Measurements from ENCODE around the gene EPS8L2. TPM values are rescaled to one million over a fixed set of nuclear protein-coding genes. Genes with fewer than 3 reads are reported as not detected.

EPS8L2 gene
- total and polyA plus RNA-seq, 2 of the 13 experiments (the other 11 are each of a cell fraction or from before 2014, with no cell fraction given) = 89.3 to 416 TPM

- TF ChIP-seq, protein P1, sequence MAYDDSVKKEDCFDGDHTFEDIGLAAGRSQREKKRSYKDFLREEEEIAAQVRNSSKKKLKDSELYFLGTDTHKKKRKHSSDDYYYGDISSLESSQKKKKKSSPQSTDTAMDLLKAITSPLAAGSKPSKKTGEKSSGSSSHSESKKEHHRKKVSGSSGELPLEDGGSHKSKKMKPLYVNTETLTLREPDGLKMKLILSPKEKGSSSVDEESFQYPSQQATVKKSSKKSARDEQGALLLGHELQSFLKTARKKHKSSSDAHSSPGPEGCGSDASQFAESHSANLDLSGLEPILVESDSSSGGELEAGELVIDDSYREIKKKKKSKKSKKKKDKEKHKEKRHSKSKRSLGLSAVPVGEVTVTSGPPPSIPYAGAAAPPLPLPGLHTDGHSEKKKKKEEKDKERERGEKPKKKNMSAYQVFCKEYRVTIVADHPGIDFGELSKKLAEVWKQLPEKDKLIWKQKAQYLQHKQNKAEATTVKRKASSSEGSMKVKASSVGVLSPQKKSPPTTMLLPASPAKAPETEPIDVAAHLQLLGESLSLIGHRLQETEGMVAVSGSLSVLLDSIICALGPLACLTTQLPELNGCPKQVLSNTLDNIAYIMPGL (CRISPR knock-in tag; IDR thresholded peaks at IDR 0.05; ENCODE audit: borderline replicate concordance in 1 of 2, low read depth in 1 of 2) = no peak
- TF ChIP-seq REXO4 (CRISPR knock-in tag; IDR thresholded peaks at IDR 0.05; ENCODE audit: borderline replicate concordance) (no peak), ZNF7 (CRISPR knock-in tag; IDR thresholded peaks at IDR 0.05) (no peak), ZNF30 (CRISPR knock-in tag; IDR thresholded peaks at IDR 0.05) (no peak), ARHGAP35 (CRISPR knock-in tag; IDR thresholded peaks at IDR 0.05; ENCODE audit: borderline replicate concordance) (no peak), PAXIP1 (CRISPR knock-in tag; conservative IDR thresholded peaks at IDR 0.05) (no peak), ZNF260 (CRISPR knock-in tag; IDR thresholded peaks at IDR 0.05; ENCODE audit: borderline replicate concordance, low read depth) (no peak), AGO2 (optimal IDR thresholded peaks at IDR 0.05; ENCODE audit: low read depth, low read length) (peak; percentile 92), HMG20A (CRISPR knock-in tag; IDR thresholded peaks at IDR 0.05; ENCODE audit: borderline replicate concordance) (no peak), MBD4 (IDR thresholded peaks at IDR 0.05; ENCODE audit: borderline replicate concordance, low read length) (no peak), POLR2G (IDR thresholded peaks at IDR 0.05; ENCODE audit: low read depth, low read length) (peak; percentile 34; the same call in 1 of the 2 replicates), TEAD2 (CRISPR knock-in tag; IDR thresholded peaks at IDR 0.05) (no peak), KLF12 (CRISPR knock-in tag; IDR thresholded peaks at IDR 0.05; ENCODE audit: borderline replicate concordance) (no peak)
- TF ChIP-seq, protein P2, sequence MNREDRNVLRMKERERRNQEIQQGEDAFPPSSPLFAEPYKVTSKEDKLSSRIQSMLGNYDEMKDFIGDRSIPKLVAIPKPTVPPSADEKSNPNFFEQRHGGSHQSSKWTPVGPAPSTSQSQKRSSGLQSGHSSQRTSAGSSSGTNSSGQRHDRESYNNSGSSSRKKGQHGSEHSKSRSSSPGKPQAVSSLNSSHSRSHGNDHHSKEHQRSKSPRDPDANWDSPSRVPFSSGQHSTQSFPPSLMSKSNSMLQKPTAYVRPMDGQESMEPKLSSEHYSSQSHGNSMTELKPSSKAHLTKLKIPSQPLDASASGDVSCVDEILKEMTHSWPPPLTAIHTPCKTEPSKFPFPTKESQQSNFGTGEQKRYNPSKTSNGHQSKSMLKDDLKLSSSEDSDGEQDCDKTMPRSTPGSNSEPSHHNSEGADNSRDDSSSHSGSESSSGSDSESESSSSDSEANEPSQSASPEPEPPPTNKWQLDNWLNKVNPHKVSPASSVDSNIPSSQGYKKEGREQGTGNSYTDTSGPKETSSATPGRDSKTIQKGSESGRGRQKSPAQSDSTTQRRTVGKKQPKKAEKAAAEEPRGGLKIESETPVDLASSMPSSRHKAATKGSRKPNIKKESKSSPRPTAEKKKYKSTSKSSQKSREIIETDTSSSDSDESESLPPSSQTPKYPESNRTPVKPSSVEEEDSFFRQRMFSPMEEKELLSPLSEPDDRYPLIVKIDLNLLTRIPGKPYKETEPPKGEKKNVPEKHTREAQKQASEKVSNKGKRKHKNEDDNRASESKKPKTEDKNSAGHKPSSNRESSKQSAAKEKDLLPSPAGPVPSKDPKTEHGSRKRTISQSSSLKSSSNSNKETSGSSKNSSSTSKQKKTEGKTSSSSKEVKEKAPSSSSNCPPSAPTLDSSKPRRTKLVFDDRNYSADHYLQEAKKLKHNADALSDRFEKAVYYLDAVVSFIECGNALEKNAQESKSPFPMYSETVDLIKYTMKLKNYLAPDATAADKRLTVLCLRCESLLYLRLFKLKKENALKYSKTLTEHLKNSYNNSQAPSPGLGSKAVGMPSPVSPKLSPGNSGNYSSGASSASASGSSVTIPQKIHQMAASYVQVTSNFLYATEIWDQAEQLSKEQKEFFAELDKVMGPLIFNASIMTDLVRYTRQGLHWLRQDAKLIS (CRISPR knock-in tag; IDR thresholded peaks at IDR 0.05) = no peak
- TF ChIP-seq, protein P3, sequence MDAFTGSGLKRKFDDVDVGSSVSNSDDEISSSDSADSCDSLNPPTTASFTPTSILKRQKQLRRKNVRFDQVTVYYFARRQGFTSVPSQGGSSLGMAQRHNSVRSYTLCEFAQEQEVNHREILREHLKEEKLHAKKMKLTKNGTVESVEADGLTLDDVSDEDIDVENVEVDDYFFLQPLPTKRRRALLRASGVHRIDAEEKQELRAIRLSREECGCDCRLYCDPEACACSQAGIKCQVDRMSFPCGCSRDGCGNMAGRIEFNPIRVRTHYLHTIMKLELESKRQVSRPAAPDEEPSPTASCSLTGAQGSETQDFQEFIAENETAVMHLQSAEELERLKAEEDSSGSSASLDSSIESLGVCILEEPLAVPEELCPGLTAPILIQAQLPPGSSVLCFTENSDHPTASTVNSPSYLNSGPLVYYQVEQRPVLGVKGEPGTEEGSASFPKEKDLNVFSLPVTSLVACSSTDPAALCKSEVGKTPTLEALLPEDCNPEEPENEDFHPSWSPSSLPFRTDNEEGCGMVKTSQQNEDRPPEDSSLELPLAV (CRISPR knock-in tag; conservative IDR thresholded peaks at IDR 0.05; ENCODE audit: low read depth) = no peak
Measured at GRCh38 chr11:767238-767637, 61.2 kb downstream of the EPS8L2 start (continued).

Measured in HepG2 (cell line).